SW480 (cell line): ENCODE results near the gene OCA2.
A peak's percentile ranks its signal among the peaks of the same experiment; 100 is the strongest.

ENCODE experiments used
- DNase-seq: peaks from one replicate; pipeline ENCODE4 v3.0.0-alpha.2; 2016; ENCODE audit warnings: low spot score

Gene OCA2

GRCh38 chr15:28103831-28104230, 4.7 kb upstream of the OCA2 start:
- DNase-seq, result no peak

- DNase-seq, result no peak
Observed at GRCh38 chr15:28101983-28102441, 2.9 kb upstream of the OCA2 start.

- no peak for DNase-seq
Observed at GRCh38 chr15:28101201-28101600, 2.1 kb upstream of the OCA2 start.

- DNase-seq, result no peak
Observed at GRCh38 chr15:28100516-28101195, 1.5 kb upstream of the OCA2 start.

GRCh38 chr15:28099555-28100140, 533 bp upstream of the OCA2 start:
- no peak for DNase-seq

GRCh38 chr15:28098360-28098765, 752 bp downstream of the OCA2 start:
- no peak for DNase-seq

- DNase-seq, result no peak
Observed at GRCh38 chr15:28097656-28098359, 1.3 kb downstream of the OCA2 start.

GRCh38 chr15:28096670-28097431, 2.3 kb downstream of the OCA2 start:
- DNase-seq, result no peak

GRCh38 chr15:28096411-28096669, 2.8 kb downstream of the OCA2 start:
- DNase-seq, result no peak

GRCh38 chr15:28094732-28095521, 4.2 kb downstream of the OCA2 start:
- DNase-seq, result peak; percentile 54

- peak; percentile 38 for DNase-seq
Observed at GRCh38 chr15:28093752-28094535, 5.2 kb downstream of the OCA2 start.

- DNase-seq, result no peak
Observed at GRCh38 chr15:28091313-28091712, 7.8 kb downstream of the OCA2 start.

GRCh38 chr15:28086175-28086703, 12.9 kb downstream of the OCA2 start:
- peak; percentile 52 for DNase-seq

GRCh38 chr15:28085489-28086174, 13.5 kb downstream of the OCA2 start:
- no peak for DNase-seq

- no peak for DNase-seq
Observed at GRCh38 chr15:28084547-28084946, 14.6 kb downstream of the OCA2 start.

- no peak for DNase-seq
Observed at GRCh38 chr15:28082891-28083684, 16.0 kb downstream of the OCA2 start.

GRCh38 chr15:28081594-28081993, 17.5 kb downstream of the OCA2 start:
- no peak for DNase-seq

GRCh38 chr15:28080386-28080785, 18.7 kb downstream of the OCA2 start:
- no peak for DNase-seq

- DNase-seq, result no peak
Observed at GRCh38 chr15:28079313-28079969, 19.7 kb downstream of the OCA2 start.
